Measurements from ENCODE around the gene MAP2K3.
"Not testable (repeated sequence)": the region's sequence is repeated elsewhere in the genome, so short reads cannot be mapped to it uniquely, and the experiment has no call there.

DNA sequence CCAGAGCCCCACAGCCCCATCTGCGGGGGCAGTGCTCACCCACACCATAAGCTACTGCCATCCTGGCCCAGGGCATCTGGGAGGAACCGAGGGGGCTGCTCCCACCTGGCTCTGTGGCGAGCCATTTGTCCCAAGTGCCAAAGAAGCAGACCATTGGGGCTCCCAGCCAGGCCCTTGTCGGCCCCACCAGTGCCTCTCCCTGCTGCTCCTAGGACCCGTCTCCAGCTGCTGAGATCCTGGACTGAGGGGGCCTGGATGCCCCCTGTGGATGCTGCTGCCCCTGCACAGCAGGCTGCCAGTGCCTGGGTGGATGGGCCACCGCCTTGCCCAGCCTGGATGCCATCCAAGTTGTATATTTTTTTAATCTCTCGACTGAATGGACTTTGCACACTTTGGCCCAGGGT is 29.8 kb downstream of the MAP2K3 start:
- TF ChIP-seq EZH2 (IDR thresholded peaks at IDR 0.05), result not testable (repeated sequence)
- TF ChIP-seq, protein P1, sequence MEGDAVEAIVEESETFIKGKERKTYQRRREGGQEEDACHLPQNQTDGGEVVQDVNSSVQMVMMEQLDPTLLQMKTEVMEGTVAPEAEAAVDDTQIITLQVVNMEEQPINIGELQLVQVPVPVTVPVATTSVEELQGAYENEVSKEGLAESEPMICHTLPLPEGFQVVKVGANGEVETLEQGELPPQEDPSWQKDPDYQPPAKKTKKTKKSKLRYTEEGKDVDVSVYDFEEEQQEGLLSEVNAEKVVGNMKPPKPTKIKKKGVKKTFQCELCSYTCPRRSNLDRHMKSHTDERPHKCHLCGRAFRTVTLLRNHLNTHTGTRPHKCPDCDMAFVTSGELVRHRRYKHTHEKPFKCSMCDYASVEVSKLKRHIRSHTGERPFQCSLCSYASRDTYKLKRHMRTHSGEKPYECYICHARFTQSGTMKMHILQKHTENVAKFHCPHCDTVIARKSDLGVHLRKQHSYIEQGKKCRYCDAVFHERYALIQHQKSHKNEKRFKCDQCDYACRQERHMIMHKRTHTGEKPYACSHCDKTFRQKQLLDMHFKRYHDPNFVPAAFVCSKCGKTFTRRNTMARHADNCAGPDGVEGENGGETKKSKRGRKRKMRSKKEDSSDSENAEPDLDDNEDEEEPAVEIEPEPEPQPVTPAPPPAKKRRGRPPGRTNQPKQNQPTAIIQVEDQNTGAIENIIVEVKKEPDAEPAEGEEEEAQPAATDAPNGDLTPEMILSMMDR (IDR thresholded peaks at IDR 0.05), result not testable (repeated sequence)
